GM18502 (cell line): ENCODE measurements around the gene ACTN4.

Source experiments
- ATAC-seq: cut with Tn5 transposase; IDR thresholded peaks from one replicate; pipeline ENCODE4 v1.9.1; 2021; ENCODE audit warnings: mild to moderate bottlenecking; ENCODE audit not compliant: unreplicated experiment, poor library complexity

ACTN4 gene

GRCh38 chr19:38719761-38720558, 72.5 kb downstream of the ACTN4 start:
- ATAC-seq: no peak

GRCh38 chr19:38720559-38721236, 73.2 kb downstream of the ACTN4 start:
- no peak for ATAC-seq

GRCh38 chr19:38721496-38721895, 74.0 kb downstream of the ACTN4 start:
- no peak for ATAC-seq

- ATAC-seq: no peak
Measured at GRCh38 chr19:38721979-38722773, 74.7 kb downstream of the ACTN4 start.

- ATAC-seq: no peak
Measured at GRCh38 chr19:38722947-38723605, 75.6 kb downstream of the ACTN4 start.

- no peak for ATAC-seq
Measured at GRCh38 chr19:38723606-38723965, 76.1 kb downstream of the ACTN4 start.

GRCh38 chr19:38723990-38724854, 76.8 kb downstream of the ACTN4 start:
- ATAC-seq: no peak

- no peak for ATAC-seq
Measured at GRCh38 chr19:38725469-38726283, 78.2 kb downstream of the ACTN4 start.

GRCh38 chr19:38726284-38726673, 78.8 kb downstream of the ACTN4 start:
- ATAC-seq: no peak

GRCh38 chr19:38726761-38727301, 79.4 kb downstream of the ACTN4 start:
- no peak for ATAC-seq

GRCh38 chr19:38727306-38727867, 79.9 kb downstream of the ACTN4 start:
- ATAC-seq: no peak

GRCh38 chr19:38727868-38728660, 80.6 kb downstream of the ACTN4 start:
- ATAC-seq: no peak

GRCh38 chr19:38728752-38729541, 81.5 kb downstream of the ACTN4 start:
- ATAC-seq: no peak

- ATAC-seq: no peak
Measured at GRCh38 chr19:38729653-38730469, 82.4 kb downstream of the ACTN4 start.

GRCh38 chr19:38730470-38730730, 83.0 kb downstream of the ACTN4 start:
- ATAC-seq: no peak
